ENCODE results near the gene IFIT2. TPM values are rescaled to one million over a fixed set of nuclear protein-coding genes. Genes with fewer than 3 reads are reported as not detected.

The IFIT2 gene
- total and polyA plus RNA-seq, 2 donors (not counting 3 experiments of a cell fraction or from before 2014, with no cell fraction given), result 0.23 to 1.4 TPM

GRCh38 chr10:89255793-89256192 lies 46.1 kb upstream of the IFIT2 start:
- FAIRE-seq (no peak), DNase-seq (ENCODE audit: low read depth, low spot score) (no peak)
- TF ChIP-seq MYC (IDR thresholded peaks at IDR 0.05; ENCODE audit: low read depth, low read length) (no peak), MAX (IDR thresholded peaks at IDR 0.05; ENCODE audit: insufficient read depth, insufficient read length) (no peak), POLR2AphosphoS5 (IDR thresholded peaks at IDR 0.05; ENCODE audit: insufficient read depth, low read depth, low read length) (no peak), GATA2 (IDR thresholded peaks at IDR 0.05; ENCODE audit: insufficient read depth, insufficient read length, low read depth, low read length) (no peak), EZH2 (IDR thresholded peaks at IDR 0.05; ENCODE audit: borderline replicate concordance, low read depth, low read length, severe bottlenecking) (no peak), CTCF (IDR thresholded peaks at IDR 0.05; ENCODE audit: extremely low read depth in 1 of 2, insufficient read depth in 1 of 2, low read depth in 1 of 2, low read length in 2 of 2) (no peak), FOS (IDR thresholded peaks at IDR 0.05; ENCODE audit: borderline replicate concordance, insufficient read depth, low read length) (no peak), JUN (IDR thresholded peaks at IDR 0.05; ENCODE audit: borderline replicate concordance, insufficient read depth, insufficient read length, low read depth) (no peak), POLR2A (IDR thresholded peaks at IDR 0.05; ENCODE audit: low read depth, low read length) (no peak)
- Histone ChIP-seq H3K9me3 (replicated peaks; ENCODE audit: control insufficient read depth, insufficient read depth, low read length) (no peaks in the 10 kb centered on the region), H3K4me1 (ENCODE audit: control insufficient read depth, extremely low read depth, insufficient read depth, low read length) (peaks cover 5% of the 10 kb centered on the region), H4K20me1 (replicated peaks; ENCODE audit: control insufficient read depth, extremely low read depth, insufficient read depth, low read length) (no peaks in the 10 kb centered on the region), H3K79me2 (ENCODE audit: control insufficient read depth, insufficient read depth, low read length) (no peaks in the 10 kb centered on the region), H3K4me3 (replicated peaks in 1 of 3; ENCODE audit: insufficient read depth in 1 of 3, low read depth in 1 of 3, low read length in 3 of 3) (no peak overlapping the region), H2AFZ (ENCODE audit: low read depth, low read length) (no peak overlapping the region), H3K27ac (ENCODE audit: insufficient read depth, low read depth, low read length) (no peak overlapping the region), H3K9ac (replicated peaks; ENCODE audit: extremely low read depth, insufficient read depth, low read length) (no peak overlapping the region), H3K9me1 (replicated peaks; ENCODE audit: control insufficient read depth, extremely low read depth, insufficient read depth, low read length) (no peaks in the 10 kb centered on the region), H3K4me2 (ENCODE audit: insufficient read depth, low read length) (no peak overlapping the region), H3K27me3 (ENCODE audit: control insufficient read depth in 2 of 2, insufficient read depth in 2 of 2, low read length in 2 of 2) (peaks cover 23 to 42% of the 10 kb centered on the region in 2 experiments), H3K36me3 (ENCODE audit: control insufficient read depth in 2 of 2, extremely low read depth in 1 of 2, insufficient read depth in 2 of 2, low read length in 2 of 2) (no peaks in the 10 kb centered on the region)
- intact Hi-C loops (cut with micrococcal nuclease) (no loop called here), dilution Hi-C loops (cut with MboI; ENCODE audit: extremely low pct_ligation_motif_present, low sequenced_read_pairs) (no loop called here)
- ChIA-PET CTCF (no interaction called here), POLR2A (no interaction called here)
- BruUV-seq (replicated peaks), result no TSS peak

Measured in endothelial cell of umbilical vein (primary cell).